DND-41 (cell line): Measurements from ENCODE around the gene MUC2.

ENCODE experiments used
- ATAC-seq: fragments of 200-7000 bp; cut with Tn5 transposase; 3 replicates; pipeline ENCODE4 v1.9.1; 2021; ENCODE audit warnings: low read depth; ENCODE audit not compliant: insufficient read depth
- DNase-seq: peaks from one replicate; pipeline ENCODE4 v3.0.0-alpha.2; 2020
- H2AFZ ChIP-seq: 2 replicates; pipeline ENCODE4 v1.6.0; 2012; ENCODE audit warnings: low read depth, low read length
- H3K27ac ChIP-seq: 2 replicates; pipeline ENCODE4 v1.5.1; 2012; ENCODE audit warnings: low read length, inconsistent platforms
- H3K27me3 ChIP-seq: fragments of 200-600 bp; sonication (generic); 2 replicates; pipeline ENCODE4 v1.6.0; 2012; ENCODE audit warnings: low read length, mild to moderate bottlenecking, inconsistent platforms; ENCODE audit not compliant: insufficient read depth, poor library complexity
- H3K36me3 ChIP-seq: 2 replicates; pipeline ENCODE4 v1.5.1; 2012; ENCODE audit warnings: low read length, inconsistent platforms; ENCODE audit not compliant: insufficient read depth
- H3K4me1 ChIP-seq: 2 replicates; pipeline ENCODE4 v1.5.1; 2012; ENCODE audit warnings: mild to moderate bottlenecking, low read length; ENCODE audit not compliant: insufficient read depth
- H3K4me2 ChIP-seq: 2 replicates; pipeline ENCODE4 v1.6.0; 2012; ENCODE audit warnings: mild to moderate bottlenecking, moderate library complexity, low read length, inconsistent platforms; ENCODE audit not compliant: insufficient read depth
- H3K4me3 ChIP-seq, 2 experiments: fragments of 200-600 bp in 1 of 2; shearing (Covaris generic) in 1 of 2; 2 replicates each; pipeline ENCODE4 v1.5.1; 2012 to 2016; ENCODE audit warnings: inconsistent platforms in 2 of 2, low read length in 2 of 2, mild to moderate bottlenecking in 2 of 2, low read depth in 1 of 2, moderate library complexity in 1 of 2
- H3K79me2 ChIP-seq: 2 replicates; pipeline ENCODE4 v1.6.0; 2012; ENCODE audit warnings: low read length, inconsistent platforms; ENCODE audit not compliant: insufficient read depth
- H3K9ac ChIP-seq: 2 replicates; pipeline ENCODE4 v1.6.0; 2012; ENCODE audit warnings: low read depth, mild to moderate bottlenecking, inconsistent platforms, low read length, moderate library complexity
- H3K9me3 ChIP-seq: 2 replicates; pipeline ENCODE4 v1.5.1; 2012; ENCODE audit warnings: low read length, moderate library complexity, mild to moderate bottlenecking, inconsistent platforms; ENCODE audit not compliant: insufficient read depth, severe bottlenecking
- H4K20me1 ChIP-seq: 2 replicates; pipeline ENCODE4 v1.6.0; 2012; ENCODE audit warnings: low read length; ENCODE audit not compliant: insufficient read depth
- CTCF ChIP-seq: IDR thresholded peaks from 2 replicates; pipeline ENCODE4 v1.5.1; 2012; ENCODE audit warnings: borderline replicate concordance, low read length, moderate library complexity, mild to moderate bottlenecking; ENCODE audit not compliant: poor library complexity, severe bottlenecking; ENCODE audit errors: extremely low read depth
- EZH2 ChIP-seq: IDR thresholded peaks from 3 replicates; pipeline ENCODE4 v1.6.1; 2012; ENCODE audit warnings: borderline replicate concordance, low read depth, mild to moderate bottlenecking, moderate library complexity, low read length, inconsistent platforms; ENCODE audit not compliant: severe bottlenecking

Gene MUC2

GRCh38 chr11:1026641-1027482 is 47.8 kb upstream of the MUC2 start:
- TF ChIP-seq EZH2 (no peak), CTCF (no peak)
- H3K9me3 ChIP-seq: no peaks in the 10 kb centered on the region
- H3K27ac ChIP-seq: no peak overlapping the region
- DNase-seq (no peak), ATAC-seq (no peak)
- no peak overlapping the region for H3K4me2 ChIP-seq
- H3K9ac ChIP-seq: no peak overlapping the region
- H3K79me2 ChIP-seq: no peaks in the 10 kb centered on the region
- no peaks in the 10 kb centered on the region for H3K27me3 ChIP-seq
- no peaks in the 10 kb centered on the region; the same call in none of the 2 replicates for H4K20me1 ChIP-seq
- H3K4me1 ChIP-seq: no peaks in the 10 kb centered on the region
- no peak overlapping the region for H3K4me3 ChIP-seq
- H3K36me3 ChIP-seq: no peaks in the 10 kb centered on the region
- no peak overlapping the region for H2AFZ ChIP-seq

GRCh38 chr11:1027483-1028290 is 47.0 kb upstream of the MUC2 start:
- Histone ChIP-seq H3K4me2 (no peak overlapping the region), H3K36me3 (no peaks in the 10 kb centered on the region), H3K27me3 (no peaks in the 10 kb centered on the region), H3K9ac (no peak overlapping the region), H3K4me1 (no peaks in the 10 kb centered on the region), H3K79me2 (no peaks in the 10 kb centered on the region), H3K4me3 (no peak overlapping the region), H2AFZ (no peak overlapping the region), H3K27ac (no peak overlapping the region), H4K20me1 (no peaks in the 10 kb centered on the region; the same call in 1 of the 2 replicates), H3K9me3 (no peaks in the 10 kb centered on the region)
- ATAC-seq (no peak), DNase-seq (no peak)
- TF ChIP-seq EZH2: no peak
- no peak for TF ChIP-seq CTCF

GRCh38 chr11:1028291-1028540 is 46.5 kb upstream of the MUC2 start:
- no peaks in the 10 kb centered on the region for H3K9me3 ChIP-seq
- no peaks in the 10 kb centered on the region for H3K36me3 ChIP-seq
- H2AFZ ChIP-seq: no peak overlapping the region
- DNase-seq (no peak), ATAC-seq (no peak)
- no peak overlapping the region for H3K9ac ChIP-seq
- no peaks in the 10 kb centered on the region for H3K79me2 ChIP-seq
- no peaks in the 10 kb centered on the region; the same call in 1 of the 2 replicates for H4K20me1 ChIP-seq
- TF ChIP-seq CTCF: no peak
- no peak for TF ChIP-seq EZH2
- no peak overlapping the region for H3K4me2 ChIP-seq
- H3K4me3 ChIP-seq: no peak overlapping the region
- no peak overlapping the region for H3K27ac ChIP-seq
- H3K4me1 ChIP-seq: no peaks in the 10 kb centered on the region
- no peaks in the 10 kb centered on the region for H3K27me3 ChIP-seq
